GM23248 (cell line): ENCODE results near the gene RBM45.

Source experiments
- EZH2 ChIP-seq: fragments of 200-600 bp; sonication (generic); IDR thresholded peaks from 2 replicates; pipeline ENCODE4 v1.6.1; 2018; ENCODE audit warnings: antibody characterized with exemption, mild to moderate bottlenecking; ENCODE audit not compliant: insufficient read depth, poor library complexity, severe bottlenecking
- EZH2phosphoT487 ChIP-seq: fragments of 200-600 bp; sonication (generic); IDR thresholded peaks from 2 replicates; pipeline ENCODE4 v1.6.1; 2018; ENCODE audit warnings: antibody characterized with exemption, moderate library complexity, mild to moderate bottlenecking, low read depth; ENCODE audit not compliant: insufficient read depth

GRCh38 chr2:178109813-178110212, 2.4 kb upstream of the RBM45 start:
- TF ChIP-seq EZH2phosphoT487 (no peak), EZH2 (no peak)
